GM12892 (cell line): ENCODE data around the gene PARD3.

Experiments used
- POLR2A ChIP-seq: IDR thresholded peaks from 2 replicates; pipeline ENCODE4 v1.6.1; 2011; ENCODE audit warnings: low read depth, low read length, control low read depth
- POLR2AphosphoS5 ChIP-seq: IDR thresholded peaks from 2 replicates; pipeline ENCODE4 v1.6.1; 2011; ENCODE audit warnings: low read depth, low read length, control low read depth
- TAF1 ChIP-seq: IDR thresholded peaks from 2 replicates; pipeline ENCODE4 v1.6.1; 2011; ENCODE audit warnings: low read depth, mild to moderate bottlenecking, control low read depth, low read length, borderline replicate concordance

GRCh38 chr10:34721208-34721840, 93.8 kb downstream of the PARD3 start:
- TF ChIP-seq POLR2AphosphoS5 (no peak), POLR2A (no peak), TAF1 (no peak)
